ENCODE measurements around the gene TBK1.

The TBK1 gene

DNA sequence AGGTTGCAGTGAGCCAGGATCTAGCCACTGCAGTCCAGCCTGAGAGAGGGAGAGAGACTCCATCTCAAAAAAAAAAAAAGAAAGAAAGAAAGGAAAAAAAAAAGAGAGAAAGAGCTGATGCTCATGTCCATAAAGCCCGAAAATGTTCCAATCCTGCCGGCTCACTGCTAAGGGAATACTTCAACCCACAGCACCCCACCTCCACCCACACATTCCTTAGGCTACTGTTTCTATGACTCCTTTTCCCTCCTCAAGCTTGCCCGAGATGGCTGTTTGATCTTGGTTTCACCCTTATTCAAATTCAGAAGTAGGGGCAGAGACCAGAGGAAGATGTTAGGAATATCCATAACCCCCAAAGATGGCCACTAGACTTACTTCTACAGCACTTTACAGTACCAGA is 98.8 kb downstream of the TBK1 start:
- DNase-seq: no peak

DNA sequence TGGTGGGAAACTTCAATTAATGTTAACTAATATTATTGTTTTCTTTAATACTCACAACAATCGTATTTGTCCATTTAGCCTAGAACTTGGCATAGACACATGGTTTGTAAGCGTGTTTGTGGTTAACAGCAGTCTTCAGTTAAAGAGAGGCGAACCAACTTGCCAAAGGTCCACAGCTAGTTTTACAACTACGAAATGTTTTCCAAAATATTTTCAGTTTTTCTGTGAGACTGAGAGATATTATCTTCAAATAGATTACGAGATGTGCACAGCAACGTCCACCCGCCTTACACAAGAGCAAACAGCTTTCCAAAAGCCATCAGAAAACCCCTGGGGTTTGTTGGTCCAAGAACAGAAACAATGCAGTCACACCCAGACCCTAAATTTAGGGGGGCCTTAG is 99.8 kb downstream of the TBK1 start:
- no peak for DNase-seq

All from NCI-H2227 treated with DMSO at 0.1 percent for 48 hours (cell line).